Measurements from ENCODE around the gene SKAP1. TPM values are rescaled to one million over a fixed set of nuclear protein-coding genes. Genes with fewer than 3 reads are reported as not detected.

SKAP1 gene
- total RNA-seq, 1 donor from 2014 or later = not detected

- FAIRE-seq = no peak
- no peak for TF ChIP-seq CTCF (IDR thresholded peaks at IDR 0.05; ENCODE audit: insufficient read depth, low read length, severe bottlenecking)
- DNase-seq (ENCODE audit: low read depth) = no peak
- Histone ChIP-seq H3K4me3 (ENCODE audit: low read depth, low read length) (no peak overlapping the region), H3K36me3 (ENCODE audit: control insufficient read depth, insufficient read depth, low read length) (no peaks in the 10 kb centered on the region), H3K27me3 (ENCODE audit: control insufficient read depth, insufficient read depth, low read length) (peaks cover 12% of the 10 kb centered on the region)
Measured at GRCh38 chr17:48169926-48170325, 260.1 kb downstream of the SKAP1 start.

GRCh38 chr17:48163809-48164208, 266.2 kb downstream of the SKAP1 start:
- TF ChIP-seq CTCF (IDR thresholded peaks at IDR 0.05; ENCODE audit: insufficient read depth, low read length, severe bottlenecking) = no peak
- Histone ChIP-seq H3K27me3 (ENCODE audit: control insufficient read depth, insufficient read depth, low read length) (peaks cover 10% of the 10 kb centered on the region), H3K36me3 (ENCODE audit: control insufficient read depth, insufficient read depth, low read length) (no peaks in the 10 kb centered on the region), H3K4me3 (ENCODE audit: low read depth, low read length) (no peak overlapping the region)
- FAIRE-seq (no peak), DNase-seq (ENCODE audit: low read depth) (no peak)

GRCh38 chr17:48162946-48163506, 267.0 kb downstream of the SKAP1 start:
- Histone ChIP-seq H3K4me3 (ENCODE audit: low read depth, low read length) (no peak overlapping the region), H3K27me3 (ENCODE audit: control insufficient read depth, insufficient read depth, low read length) (peaks cover 10% of the 10 kb centered on the region)

GRCh38 chr17:48162306-48162934, 267.6 kb downstream of the SKAP1 start:
- FAIRE-seq = no peak

More at GRCh38 chr17:48162946-48163506, 267.0 kb downstream of the SKAP1 start:
- DNase-seq (ENCODE audit: low read depth) (no peak), FAIRE-seq (no peak)
- H3K36me3 ChIP-seq (ENCODE audit: control insufficient read depth, insufficient read depth, low read length) = no peaks in the 10 kb centered on the region
- TF ChIP-seq CTCF (IDR thresholded peaks at IDR 0.05; ENCODE audit: insufficient read depth, low read length, severe bottlenecking) = no peak

GRCh38 chr17:48161127-48161905, 268.7 kb downstream of the SKAP1 start:
- no peak for TF ChIP-seq CTCF (IDR thresholded peaks at IDR 0.05; ENCODE audit: insufficient read depth, low read length, severe bottlenecking)
- H3K4me3 ChIP-seq (ENCODE audit: low read depth, low read length) = no peak overlapping the region

More at GRCh38 chr17:48162306-48162934, 267.6 kb downstream of the SKAP1 start:
- H3K36me3 ChIP-seq (ENCODE audit: control insufficient read depth, insufficient read depth, low read length) = no peaks in the 10 kb centered on the region
- TF ChIP-seq CTCF (IDR thresholded peaks at IDR 0.05; ENCODE audit: insufficient read depth, low read length, severe bottlenecking) = no peak
- no peak for DNase-seq (ENCODE audit: low read depth)
- H3K27me3 ChIP-seq (ENCODE audit: control insufficient read depth, insufficient read depth, low read length) = peaks cover 10% of the 10 kb centered on the region
- H3K4me3 ChIP-seq (ENCODE audit: low read depth, low read length) = no peak overlapping the region

More at GRCh38 chr17:48161127-48161905, 268.7 kb downstream of the SKAP1 start:
- FAIRE-seq = no peak
- no peak for DNase-seq (ENCODE audit: low read depth)
- Histone ChIP-seq H3K36me3 (ENCODE audit: control insufficient read depth, insufficient read depth, low read length) (no peaks in the 10 kb centered on the region), H3K27me3 (ENCODE audit: control insufficient read depth, insufficient read depth, low read length) (peaks cover 5% of the 10 kb centered on the region)

Measured in bronchial epithelial cell (primary cell).